Activated CD4-positive, alpha-beta T cell treated with anti-CD3 and anti-CD28 coated beads, Interleukin-2, amount 10 ng/mL, durations not matched to agents 7 days and 5 days (primary cell): Measurements from ENCODE around the gene BRPF3. TPM values are rescaled to one million over a fixed set of nuclear protein-coding genes. Genes with fewer than 3 reads are reported as not detected.
"Not testable (repeated sequence)": the region's sequence is repeated elsewhere in the genome, so short reads cannot be mapped to it uniquely, and the experiment has no call there.

ENCODE experiments used
- CTCF ChIA-PET: fragments of 350-600 bp; sonication (Branson Sonifier 250); formaldehyde crosslinking; loops from one replicate; lab custom pipeline; 2021; ENCODE audit warnings: antibody characterized with exemption; lab: Charles Lee
- POLR2A ChIA-PET: fragments of 350-600 bp; sonication (Branson Sonifier 250); formaldehyde crosslinking; loops from one replicate; lab custom pipeline; 2021; ENCODE audit warnings: antibody characterized with exemption; lab: Charles Lee
- DNase-seq: peaks from one replicate; pipeline ENCODE4 v3.0.0-alpha.2; 2020
- H3K27ac Mint-ChIP-seq: one replicate; pipeline ENCODE4 v1.8.0; 2021; ENCODE audit warnings: mild to moderate bottlenecking, moderate library complexity, mixed read lengths
- H3K27me3 Mint-ChIP-seq: one replicate; pipeline ENCODE4 v1.8.0; 2021; ENCODE audit warnings: mixed read lengths
- H3K36me3 Mint-ChIP-seq: one replicate; pipeline ENCODE4 v1.8.0; 2021; ENCODE audit warnings: low read depth, mixed read lengths
- H3K4me1 Mint-ChIP-seq: one replicate; pipeline ENCODE4 v1.8.0; 2021; ENCODE audit warnings: mixed read lengths
- H3K4me3 Mint-ChIP-seq: one replicate; pipeline ENCODE4 v1.8.0; 2021; ENCODE audit warnings: mild to moderate bottlenecking, moderate library complexity, mixed read lengths
- H3K9me3 Mint-ChIP-seq: one replicate; pipeline ENCODE4 v1.8.0; 2021; ENCODE audit warnings: mixed read lengths
- total RNA-seq, 2 experiments: library from RNA; stranded (reverse); gene quantifications; one replicate each; pipeline ENCODE4 v1.2.3, GENCODE V29; 2021

The BRPF3 gene
- total RNA-seq, 2 experiments from 2014 or later = 18.5 to 24.1 TPM

GRCh38 chr6:36204068-36204753 is 7.7 kb downstream of the BRPF3 start:
- Mint-ChIP-seq H3K27me3 (peaks cover 3% of the 10 kb centered on the region), H3K4me3 (peak overlapping the region; percentile 51), H3K4me1 (peaks cover 55% of the 10 kb centered on the region), H3K36me3 (peaks cover 81% of the 10 kb centered on the region), H3K9me3 (peaks cover 15% of the 10 kb centered on the region), H3K27ac (peak overlapping the region; percentile 55)
- peak; percentile 75 for DNase-seq
- ChIA-PET POLR2A (interaction anchor here (0.6 kb wide), 1 partner anchor 1058 kb away, joined by 3 read pairs; no protein-coding TSS in a partner anchor), CTCF (interaction anchor here (0.5 to 2.2 kb wide), 6 partner anchors 10 to 931 kb away, joined by 3 to 8 read pairs (median 4); no protein-coding TSS in a partner anchor)

DNA sequence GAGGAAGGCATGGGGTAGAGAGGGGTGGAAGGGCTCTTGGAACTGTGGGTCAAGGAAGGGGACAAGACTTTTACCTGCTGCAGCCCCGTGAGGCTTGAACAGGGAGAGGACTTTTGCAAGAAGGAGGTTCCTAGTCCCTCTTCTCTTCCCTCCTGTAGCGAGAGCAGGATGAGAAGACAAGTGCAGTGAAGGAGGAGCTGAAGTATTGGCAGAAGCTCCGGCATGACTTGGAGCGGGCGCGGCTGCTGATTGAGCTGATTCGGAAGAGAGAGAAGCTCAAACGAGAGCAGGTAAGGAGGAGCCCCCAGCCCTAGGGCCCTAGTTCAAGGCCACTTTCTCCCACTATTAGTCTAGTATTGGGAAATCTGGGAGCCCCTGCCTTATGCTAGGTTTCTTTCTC is 10.6 kb downstream of the BRPF3 start:
- ChIA-PET POLR2A (interaction anchor here (0.6 kb wide), 1 partner anchor 329 kb away, joined by 3 read pairs; no protein-coding TSS in a partner anchor), CTCF (interaction anchor here (0.6 to 2.5 kb wide), 7 partner anchors 8 to 830 kb away, joined by 3 to 8 read pairs (median 3); partner anchors contain the start of gene MAPK14)
- H3K36me3 Mint-ChIP-seq = peaks cover 76% of the 10 kb centered on the region
- peaks cover 10% of the 10 kb centered on the region for H3K9me3 Mint-ChIP-seq
- peaks cover 3% of the 10 kb centered on the region for H3K27me3 Mint-ChIP-seq
- DNase-seq = no peak
- H3K4me3 Mint-ChIP-seq = no peak overlapping the region
- H3K4me1 Mint-ChIP-seq = peaks cover 40% of the 10 kb centered on the region
- no peak overlapping the region for H3K27ac Mint-ChIP-seq

GRCh38 chr6:36209606-36210005 is 13.1 kb downstream of the BRPF3 start:
- Mint-ChIP-seq H3K27ac (no peak overlapping the region), H3K4me3 (no peak overlapping the region), H3K27me3 (peaks cover 3% of the 10 kb centered on the region), H3K36me3 (peaks cover 72% of the 10 kb centered on the region), H3K4me1 (peaks cover 15% of the 10 kb centered on the region), H3K9me3 (no peaks in the 10 kb centered on the region)
- no peak for DNase-seq
- ChIA-PET POLR2A (no interaction called here), CTCF (interaction anchor here (1.1 to 2.5 kb wide), 2 partner anchors 11 to 65 kb away, joined by 3 to 9 read pairs; no protein-coding TSS in a partner anchor)

DNA sequence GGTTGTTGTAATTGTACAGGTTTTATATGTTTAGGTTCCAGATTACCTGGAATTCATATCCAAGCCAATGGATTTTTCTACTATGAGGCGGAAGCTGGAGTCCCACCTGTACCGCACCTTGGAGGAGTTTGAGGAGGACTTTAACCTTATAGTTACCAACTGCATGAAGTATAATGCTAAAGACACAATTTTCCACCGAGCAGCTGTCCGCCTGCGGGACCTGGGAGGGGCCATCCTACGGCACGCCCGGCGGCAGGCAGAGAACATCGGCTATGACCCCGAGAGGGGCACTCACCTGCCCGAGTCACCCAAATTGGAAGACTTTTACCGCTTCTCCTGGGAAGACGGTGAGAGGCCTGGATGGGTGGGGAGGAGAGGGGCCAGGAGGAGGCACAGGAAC is 13.6 kb downstream of the BRPF3 start:
- no peak overlapping the region for H3K27ac Mint-ChIP-seq
- DNase-seq = no peak
- H3K4me3 Mint-ChIP-seq = no peak overlapping the region
- peaks cover 2% of the 10 kb centered on the region for H3K27me3 Mint-ChIP-seq
- CTCF ChIA-PET = interaction anchor here (2.5 kb wide), 1 partner anchor 12 kb away, joined by 9 read pairs; no protein-coding TSS in a partner anchor
- no peaks in the 10 kb centered on the region for H3K9me3 Mint-ChIP-seq
- POLR2A ChIA-PET = no interaction called here
- peaks cover 9% of the 10 kb centered on the region for H3K4me1 Mint-ChIP-seq
- H3K36me3 Mint-ChIP-seq = peaks cover 70% of the 10 kb centered on the region

DNA sequence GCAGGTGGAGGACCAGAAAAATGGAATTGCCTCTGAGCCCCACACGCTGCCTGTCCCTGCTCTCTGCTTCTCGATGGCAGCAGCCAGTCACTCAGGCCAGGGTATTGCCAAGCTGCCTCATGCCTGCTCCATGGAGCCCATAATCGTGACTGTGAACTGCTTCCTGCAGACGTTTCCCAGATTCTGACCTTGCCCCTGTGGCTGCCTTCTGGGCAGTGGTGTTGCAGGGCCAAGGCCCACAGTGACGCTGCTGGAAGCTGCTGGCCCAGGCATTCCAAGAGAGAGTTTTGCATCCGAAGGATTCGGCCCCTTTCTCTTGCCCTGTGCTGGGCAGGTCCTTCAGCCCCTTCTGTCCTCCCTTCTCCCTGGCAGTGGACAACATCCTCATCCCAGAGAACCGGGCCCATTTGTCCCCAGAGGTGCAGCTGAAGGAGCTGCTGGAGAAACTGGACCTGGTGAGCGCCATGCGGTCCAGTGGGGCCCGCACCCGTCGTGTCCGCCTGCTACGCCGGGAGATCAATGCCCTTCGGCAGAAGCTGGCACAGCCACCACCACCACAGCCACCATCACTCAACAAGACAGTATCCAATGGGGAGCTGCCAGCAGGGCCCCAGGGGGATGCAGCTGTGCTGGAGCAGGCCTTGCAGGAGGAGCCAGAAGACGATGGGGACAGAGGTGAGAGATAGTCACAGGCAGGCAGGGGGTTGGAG is 14.5 kb downstream of the BRPF3 start:
- H3K27ac Mint-ChIP-seq = no peak overlapping the region
- CTCF ChIA-PET = interaction anchor here (1.0 to 1.1 kb wide), 2 partner anchors 15 to 80 kb away, joined by 3 to 6 read pairs; no protein-coding TSS in a partner anchor
- POLR2A ChIA-PET = no interaction called here
- peaks cover 2% of the 10 kb centered on the region for H3K4me1 Mint-ChIP-seq
- H3K9me3 Mint-ChIP-seq = no peaks in the 10 kb centered on the region
- H3K4me3 Mint-ChIP-seq = no peak overlapping the region
- H3K36me3 Mint-ChIP-seq = peaks cover 70% of the 10 kb centered on the region
- H3K27me3 Mint-ChIP-seq = no peaks in the 10 kb centered on the region
- DNase-seq = no peak

- ChIA-PET POLR2A (no interaction called here), CTCF (interaction anchor here (1.2 kb wide), 1 partner anchor 11 kb away, joined by 4 read pairs; no protein-coding TSS in a partner anchor)
- H3K36me3 Mint-ChIP-seq = peaks cover 43% of the 10 kb centered on the region
These were observed 20.0 kb downstream of the BRPF3 start for GRCh38 chr6:36216559-36216958.

GRCh38 chr6:36217188-36217587 is 20.6 kb downstream of the BRPF3 start:
- Mint-ChIP-seq H3K9me3 (no peaks in the 10 kb centered on the region), H3K4me3 (no peak overlapping the region), H3K27ac (no peak overlapping the region), H3K4me1 (no peaks in the 10 kb centered on the region), H3K27me3 (no peaks in the 10 kb centered on the region), H3K36me3 (peaks cover 39% of the 10 kb centered on the region)
- CTCF ChIA-PET = no interaction called here
- POLR2A ChIA-PET = no interaction called here
- DNase-seq = no peak

More at GRCh38 chr6:36216559-36216958, 20.0 kb downstream of the BRPF3 start:
- no peaks in the 10 kb centered on the region for H3K9me3 Mint-ChIP-seq
- no peaks in the 10 kb centered on the region for H3K27me3 Mint-ChIP-seq
- H3K4me1 Mint-ChIP-seq = no peaks in the 10 kb centered on the region
- no peak overlapping the region for H3K4me3 Mint-ChIP-seq
- no peak overlapping the region for H3K27ac Mint-ChIP-seq
- no peak for DNase-seq

- no peak for DNase-seq
- CTCF ChIA-PET = interaction anchor here (0.6 kb wide), 1 partner anchor 129 kb away, joined by 4 read pairs; no protein-coding TSS in a partner anchor
- H3K27me3 Mint-ChIP-seq = no peaks in the 10 kb centered on the region
- POLR2A ChIA-PET = no interaction called here
- no peak overlapping the region for H3K27ac Mint-ChIP-seq
- H3K36me3 Mint-ChIP-seq = peaks cover 42% of the 10 kb centered on the region
- no peaks in the 10 kb centered on the region for H3K9me3 Mint-ChIP-seq
- H3K4me1 Mint-ChIP-seq = no peaks in the 10 kb centered on the region
- no peak overlapping the region for H3K4me3 Mint-ChIP-seq
These were observed 21.4 kb downstream of the BRPF3 start for GRCh38 chr6:36217946-36218345.

- H3K36me3 Mint-ChIP-seq = peaks cover 44% of the 10 kb centered on the region
- ChIA-PET CTCF (interaction anchor here (0.7 kb wide), 1 partner anchor 266 kb away, joined by 3 read pairs; no protein-coding TSS in a partner anchor), POLR2A (interaction anchor here (0.6 kb wide), 1 partner anchor 49 kb away, joined by 4 read pairs; no protein-coding TSS in a partner anchor)
- not testable (repeated sequence) for H3K4me3 Mint-ChIP-seq, H3K4me1 Mint-ChIP-seq, H3K27ac Mint-ChIP-seq, H3K9me3 Mint-ChIP-seq, DNase-seq, H3K27me3 Mint-ChIP-seq
These were observed 22.0 kb downstream of the BRPF3 start for GRCh38 chr6:36218516-36218915.

DNA sequence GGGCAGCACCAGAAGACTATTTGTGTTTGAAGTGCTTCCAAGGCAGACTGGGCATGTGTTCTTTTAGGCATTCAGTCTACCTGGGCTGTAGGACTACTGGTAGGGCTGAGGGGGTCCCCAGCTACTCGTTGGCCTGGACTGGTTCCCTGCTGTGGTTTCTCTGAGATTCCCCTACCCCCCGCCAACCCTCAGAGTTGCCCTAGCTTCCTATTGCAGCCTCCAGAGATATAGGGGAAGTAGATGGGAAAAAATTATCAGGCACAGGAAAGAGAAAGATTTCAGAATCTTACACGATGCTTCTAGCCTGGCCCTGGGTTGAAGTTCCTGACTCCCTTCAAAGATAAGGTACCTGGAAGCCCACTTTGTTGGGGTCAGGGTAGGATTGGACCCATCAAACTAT is 22.5 kb downstream of the BRPF3 start:
- POLR2A ChIA-PET = interaction anchor here (0.6 kb wide), 1 partner anchor 49 kb away, joined by 4 read pairs; no protein-coding TSS in a partner anchor
- CTCF ChIA-PET = no interaction called here
- H3K36me3 Mint-ChIP-seq = peaks cover 41% of the 10 kb centered on the region
- DNase-seq = no peak
- no peaks in the 10 kb centered on the region for H3K27me3 Mint-ChIP-seq
- no peak overlapping the region for H3K27ac Mint-ChIP-seq
- no peak overlapping the region for H3K4me3 Mint-ChIP-seq
- H3K9me3 Mint-ChIP-seq = no peaks in the 10 kb centered on the region
- H3K4me1 Mint-ChIP-seq = no peaks in the 10 kb centered on the region

DNA sequence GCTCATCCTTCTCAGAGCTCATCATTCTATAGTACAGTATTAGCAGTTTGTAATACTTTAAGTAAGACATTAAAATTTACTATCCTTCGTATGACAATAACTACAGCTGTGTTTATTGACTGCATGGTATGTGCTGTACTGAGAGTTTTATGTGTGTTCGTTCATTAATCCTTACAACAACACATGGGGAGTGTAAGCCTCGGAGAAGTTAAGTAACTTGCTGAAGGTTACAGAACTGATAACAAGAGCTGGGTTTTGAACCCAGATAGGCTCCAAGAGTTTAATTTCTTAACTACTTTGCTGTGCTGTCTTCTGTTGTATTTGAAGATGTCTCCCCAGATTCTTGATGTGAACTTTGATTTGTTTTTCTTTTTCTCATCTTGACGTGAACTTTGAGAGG is 23.7 kb downstream of the BRPF3 start:
- Mint-ChIP-seq H3K36me3 (peaks cover 39% of the 10 kb centered on the region), H3K9me3 (no peaks in the 10 kb centered on the region), H3K27me3 (no peaks in the 10 kb centered on the region), H3K4me1 (no peaks in the 10 kb centered on the region), H3K27ac (no peak overlapping the region), H3K4me3 (no peak overlapping the region)
- ChIA-PET CTCF (no interaction called here), POLR2A (no interaction called here)
- no peak for DNase-seq

- H3K27me3 Mint-ChIP-seq = no peaks in the 10 kb centered on the region
- ChIA-PET POLR2A (no interaction called here), CTCF (interaction anchor here (0.6 to 0.7 kb wide), 2 partner anchors 54 to 830 kb away, joined by 3 to 4 read pairs; no protein-coding TSS in a partner anchor)
- DNase-seq = no peak
- no peak overlapping the region for H3K4me3 Mint-ChIP-seq
- no peaks in the 10 kb centered on the region for H3K9me3 Mint-ChIP-seq
- peaks cover 36% of the 10 kb centered on the region for H3K36me3 Mint-ChIP-seq
- no peak overlapping the region for H3K27ac Mint-ChIP-seq
- no peaks in the 10 kb centered on the region for H3K4me1 Mint-ChIP-seq
These were observed 25.1 kb downstream of the BRPF3 start for GRCh38 chr6:36221674-36222073.
